ENCODE data around the gene CEACAM18.

DNA sequence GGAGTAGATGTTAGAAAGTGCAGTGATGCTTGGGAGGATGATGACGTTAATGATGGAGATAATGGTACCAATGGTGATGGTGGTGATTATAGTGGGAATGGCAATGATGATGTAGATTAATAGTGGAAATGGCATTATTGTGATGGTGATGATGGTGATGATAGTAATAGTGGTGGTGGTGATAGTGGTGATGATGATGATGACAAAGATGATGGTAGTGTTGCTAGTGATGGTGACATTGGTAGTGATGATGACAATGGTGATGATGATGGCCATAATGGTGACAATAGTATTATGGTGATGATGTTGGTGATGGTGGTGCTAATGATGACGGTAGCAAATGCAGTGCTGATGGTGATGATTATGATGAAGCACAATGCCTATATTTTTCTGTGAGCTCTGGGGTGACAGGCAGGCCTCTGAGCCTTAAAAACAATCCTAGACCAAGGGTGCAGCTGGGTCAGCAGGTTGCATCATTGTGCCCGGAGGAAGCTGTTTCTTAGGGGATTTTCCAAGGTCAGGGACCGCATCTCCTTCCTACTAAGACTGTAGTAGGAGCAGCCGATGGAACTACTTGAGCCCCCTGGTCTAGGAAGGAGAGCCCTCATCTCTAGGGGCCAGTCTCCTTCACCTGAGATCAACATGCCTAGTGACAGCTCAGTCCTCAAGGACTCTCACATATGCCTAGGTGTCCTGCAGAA lies 7.8 kb downstream of the CEACAM18 start:
- TF ChIP-seq, protein P1, sequence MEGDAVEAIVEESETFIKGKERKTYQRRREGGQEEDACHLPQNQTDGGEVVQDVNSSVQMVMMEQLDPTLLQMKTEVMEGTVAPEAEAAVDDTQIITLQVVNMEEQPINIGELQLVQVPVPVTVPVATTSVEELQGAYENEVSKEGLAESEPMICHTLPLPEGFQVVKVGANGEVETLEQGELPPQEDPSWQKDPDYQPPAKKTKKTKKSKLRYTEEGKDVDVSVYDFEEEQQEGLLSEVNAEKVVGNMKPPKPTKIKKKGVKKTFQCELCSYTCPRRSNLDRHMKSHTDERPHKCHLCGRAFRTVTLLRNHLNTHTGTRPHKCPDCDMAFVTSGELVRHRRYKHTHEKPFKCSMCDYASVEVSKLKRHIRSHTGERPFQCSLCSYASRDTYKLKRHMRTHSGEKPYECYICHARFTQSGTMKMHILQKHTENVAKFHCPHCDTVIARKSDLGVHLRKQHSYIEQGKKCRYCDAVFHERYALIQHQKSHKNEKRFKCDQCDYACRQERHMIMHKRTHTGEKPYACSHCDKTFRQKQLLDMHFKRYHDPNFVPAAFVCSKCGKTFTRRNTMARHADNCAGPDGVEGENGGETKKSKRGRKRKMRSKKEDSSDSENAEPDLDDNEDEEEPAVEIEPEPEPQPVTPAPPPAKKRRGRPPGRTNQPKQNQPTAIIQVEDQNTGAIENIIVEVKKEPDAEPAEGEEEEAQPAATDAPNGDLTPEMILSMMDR (conservative IDR thresholded peaks at IDR 0.05 in 1 of 2, IDR thresholded peaks at IDR 0.05 in 1 of 2; ENCODE audit: extremely low read depth in 1 of 2, insufficient read depth in 1 of 2, low read depth in 1 of 2, low read length in 2 of 2): no peak
- no peak for TF ChIP-seq EZH2 (IDR thresholded peaks at IDR 0.05; ENCODE audit: borderline replicate concordance, low read length)
